BJ (cell line): ENCODE results near the gene MED13L. TPM values are rescaled to one million over a fixed set of nuclear protein-coding genes. Genes with fewer than 3 reads are reported as not detected.

Experiments
- CTCF ChIA-PET: fragments of 350-600 bp; formaldehyde crosslinking; extraction: SDS; loops from one replicate; lab custom pipeline; 2021; ENCODE audit warnings: antibody characterized with exemption, inconsistent platforms; lab: Yijun Ruan, JAX
- POLR2A ChIA-PET: fragments of 300-600 bp; sonication (Branson Sonifier 250); formaldehyde crosslinking; extraction: SDS; loops from one replicate; lab custom pipeline; 2021; ENCODE audit warnings: antibody characterized with exemption; lab: Charles Lee
- DNase-seq: peaks from one replicate; pipeline ENCODE4 v3.0.0-alpha.2; 2011; ENCODE audit warnings: low read depth
- H3K27me3 ChIP-seq: 2 replicates; pipeline ENCODE4 v1.6.0; 2011; ENCODE audit warnings: low read length; ENCODE audit not compliant: control insufficient read depth, insufficient read depth
- H3K36me3 ChIP-seq: 2 replicates; pipeline ENCODE4 v1.5.1; 2011; ENCODE audit warnings: low read length; ENCODE audit not compliant: control insufficient read depth, insufficient read depth
- H3K4me3 ChIP-seq: 2 replicates; pipeline ENCODE4 v1.5.1; 2011; ENCODE audit warnings: low read depth, mild to moderate bottlenecking, control low read depth, low read length
- polyA plus RNA-seq: library from polyadenylated mRNA; depleted of rRNA; stranded (reverse); fragments of >200 nt; gene quantifications from 2 replicates; pipeline ENCODE4 v1.2.3, GENCODE V29; 2011
- TF ChIP-seq, protein P1 (sequence below): IDR thresholded peaks from 2 replicates; pipeline ENCODE4 v1.5.1; 2011; ENCODE audit warnings: low read depth, mild to moderate bottlenecking, control low read depth, inconsistent platforms, low read length, moderate library complexity; ENCODE audit not compliant: insufficient read depth

Gene MED13L
- polyA plus RNA-seq, 1 experiment = 43.7 TPM

DNA sequence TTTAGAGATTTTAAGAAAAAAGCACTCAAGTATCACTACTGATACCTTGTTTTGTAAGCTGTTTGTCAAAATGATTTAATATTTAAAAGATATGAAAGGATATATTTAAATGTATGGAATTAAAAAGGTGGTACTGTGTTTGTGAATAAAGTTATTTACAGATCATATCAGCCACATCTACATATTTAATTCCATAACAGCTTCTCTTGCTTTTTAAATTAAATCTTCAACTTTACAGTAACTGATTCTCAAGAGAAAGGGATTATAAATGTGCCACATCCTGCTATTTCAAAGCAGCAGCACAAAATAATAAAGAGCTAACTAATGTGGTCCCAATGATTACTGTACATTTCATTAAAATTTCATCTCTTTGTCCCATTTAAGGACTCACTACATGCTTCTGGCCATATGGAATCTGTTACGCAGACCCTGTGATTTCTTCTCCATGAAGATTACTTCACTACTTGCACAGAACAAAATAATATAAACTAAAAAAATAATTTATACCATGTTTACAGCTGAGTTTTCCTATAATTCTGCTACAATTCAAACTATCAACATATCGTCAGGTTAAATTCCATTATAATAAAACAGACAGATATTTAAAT, 117.8 kb downstream of the MED13L start:
- TF ChIP-seq, protein P1, sequence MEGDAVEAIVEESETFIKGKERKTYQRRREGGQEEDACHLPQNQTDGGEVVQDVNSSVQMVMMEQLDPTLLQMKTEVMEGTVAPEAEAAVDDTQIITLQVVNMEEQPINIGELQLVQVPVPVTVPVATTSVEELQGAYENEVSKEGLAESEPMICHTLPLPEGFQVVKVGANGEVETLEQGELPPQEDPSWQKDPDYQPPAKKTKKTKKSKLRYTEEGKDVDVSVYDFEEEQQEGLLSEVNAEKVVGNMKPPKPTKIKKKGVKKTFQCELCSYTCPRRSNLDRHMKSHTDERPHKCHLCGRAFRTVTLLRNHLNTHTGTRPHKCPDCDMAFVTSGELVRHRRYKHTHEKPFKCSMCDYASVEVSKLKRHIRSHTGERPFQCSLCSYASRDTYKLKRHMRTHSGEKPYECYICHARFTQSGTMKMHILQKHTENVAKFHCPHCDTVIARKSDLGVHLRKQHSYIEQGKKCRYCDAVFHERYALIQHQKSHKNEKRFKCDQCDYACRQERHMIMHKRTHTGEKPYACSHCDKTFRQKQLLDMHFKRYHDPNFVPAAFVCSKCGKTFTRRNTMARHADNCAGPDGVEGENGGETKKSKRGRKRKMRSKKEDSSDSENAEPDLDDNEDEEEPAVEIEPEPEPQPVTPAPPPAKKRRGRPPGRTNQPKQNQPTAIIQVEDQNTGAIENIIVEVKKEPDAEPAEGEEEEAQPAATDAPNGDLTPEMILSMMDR = no peak
- Histone ChIP-seq H3K27me3 (no peaks in the 10 kb centered on the region), H3K36me3 (no peaks in the 10 kb centered on the region), H3K4me3 (no peak overlapping the region)
- no peak for DNase-seq
- ChIA-PET POLR2A (no interaction called here), CTCF (no interaction called here)

GRCh38 chr12:116159175-116159574, 118.3 kb downstream of the MED13L start:
- Histone ChIP-seq H3K36me3 (no peaks in the 10 kb centered on the region), H3K4me3 (no peak overlapping the region), H3K27me3 (no peaks in the 10 kb centered on the region)
- TF ChIP-seq, protein P1 = no peak
- ChIA-PET POLR2A (no interaction called here), CTCF (no interaction called here)
- DNase-seq = no peak

DNA sequence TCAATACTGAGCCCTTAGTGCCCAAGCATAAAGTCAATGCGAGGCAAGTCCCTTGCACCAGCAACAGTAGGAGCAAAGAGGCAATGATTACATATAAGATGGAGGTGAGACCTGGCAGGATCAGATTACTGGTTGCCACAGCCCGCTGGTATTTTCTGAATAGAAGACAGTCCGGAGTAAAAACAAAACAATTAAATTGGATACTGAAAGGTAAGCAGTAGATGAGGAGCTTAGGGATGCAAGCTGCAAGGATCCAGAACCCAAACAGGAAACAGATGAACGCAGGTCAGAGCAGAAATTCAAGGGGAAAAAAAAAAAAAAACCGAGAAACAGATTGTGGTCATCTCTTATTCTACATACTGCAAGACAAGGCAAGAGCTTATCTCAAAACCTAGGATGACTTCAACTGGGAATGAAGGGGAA, 119.6 kb downstream of the MED13L start:
- CTCF ChIA-PET = interaction anchor here (0.9 kb wide), 1 partner anchor 10 kb away, joined by 3 read pairs; no protein-coding TSS in a partner anchor

GRCh38 chr12:116156614-116157013, 120.9 kb downstream of the MED13L start:
- no peaks in the 10 kb centered on the region for H3K27me3 ChIP-seq
- TF ChIP-seq, protein P1 = no peak
- ChIA-PET POLR2A (interaction anchor here (0.7 kb wide), 1 partner anchor 844 kb away, joined by 3 read pairs; no protein-coding TSS in a partner anchor), CTCF (interaction anchor here (1.5 kb wide), 1 partner anchor 11 kb away, joined by 3 read pairs; no protein-coding TSS in a partner anchor)
- no peak for DNase-seq
- H3K4me3 ChIP-seq = no peak overlapping the region
- no peaks in the 10 kb centered on the region for H3K36me3 ChIP-seq

More for the DNA sequence above, 119.6 kb downstream of the MED13L start:
- TF ChIP-seq, protein P1 = no peak
- DNase-seq = no peak
- Histone ChIP-seq H3K27me3 (no peaks in the 10 kb centered on the region), H3K36me3 (no peaks in the 10 kb centered on the region), H3K4me3 (no peak overlapping the region)
- POLR2A ChIA-PET = no interaction called here

GRCh38 chr12:116155383-116155782, 122.1 kb downstream of the MED13L start:
- no peak for DNase-seq
- TF ChIP-seq, protein P1 = no peak
- POLR2A ChIA-PET = no interaction called here
- Histone ChIP-seq H3K27me3 (no peaks in the 10 kb centered on the region), H3K4me3 (no peak overlapping the region), H3K36me3 (no peaks in the 10 kb centered on the region)
- CTCF ChIA-PET = interaction anchor here (1.5 kb wide), 1 partner anchor 13 kb away, joined by 3 read pairs; no protein-coding TSS in a partner anchor
